ENCODE results near the gene MKKS. TPM values are rescaled to one million over a fixed set of nuclear protein-coding genes. Genes with fewer than 3 reads are reported as not detected.
A peak's percentile ranks its signal among the peaks of the same experiment; 100 is the strongest.

MKKS gene
- total and polyA plus RNA-seq, 9 of the 15 experiments (the other 6 are each of a cell fraction or from before 2014, with no cell fraction given) = 6.8 to 26.8 (median 12.0) TPM

GRCh38 chr20:10434832-10435812 lies 1.1 kb upstream of the MKKS start, which contains the start of gene SLX4IP (continued):
- TF ChIP-seq CAMTA2 (CRISPR knock-in tag; conservative IDR thresholded peaks at IDR 0.05) (no peak), ETS2 (tag; IDR thresholded peaks at IDR 0.05; ENCODE audit: borderline replicate concordance, poor library complexity, severe bottlenecking) (no peak), ZNF830 (CRISPR knock-in tag; IDR thresholded peaks at IDR 0.05) (no peak), PHTF2 (CRISPR knock-in tag; IDR thresholded peaks at IDR 0.05) (no peak), ZNF707 (CRISPR knock-in tag; conservative IDR thresholded peaks at IDR 0.05) (no peak), ZNF197 (CRISPR knock-in tag; IDR thresholded peaks at IDR 0.05; ENCODE audit: low read depth) (peak; percentile 99), BCOR (IDR thresholded peaks at IDR 0.05) (no peak), ATF2 (CRISPR knock-in tag; IDR thresholded peaks at IDR 0.05) (no peak), BRD9 (IDR thresholded peaks at IDR 0.05; ENCODE audit: low read depth, partially characterized antibody) (no peak), NONO (IDR thresholded peaks at IDR 0.05; ENCODE audit: low read depth in 2 of 2, low read length in 1 of 2) (no peak), PCBP2 (IDR thresholded peaks at IDR 0.05; ENCODE audit: low read depth, low read length, poor library complexity, severe bottlenecking) (no peak), SIX5 (IDR thresholded peaks at IDR 0.05; ENCODE audit: borderline replicate concordance in 1 of 2, insufficient read depth in 1 of 2, low read depth in 1 of 2, low read length in 2 of 2) (peak; percentile 83 to 94), ZNF384 (IDR thresholded peaks at IDR 0.05; ENCODE audit: low read depth, low read length) (no peak), STAT6 (CRISPR knock-in tag; IDR thresholded peaks at IDR 0.05) (no peak), LCOR (CRISPR knock-in tag; IDR thresholded peaks at IDR 0.05) (no peak), ZNF57 (CRISPR knock-in tag; IDR thresholded peaks at IDR 0.05) (no peak), POLR2AphosphoS5 (IDR thresholded peaks at IDR 0.05; ENCODE audit: control insufficient read depth, insufficient read depth, low read depth, low read length) (peak; percentile 42; the same call in 1 of the 2 replicates)
- TF ChIP-seq, protein P1, sequence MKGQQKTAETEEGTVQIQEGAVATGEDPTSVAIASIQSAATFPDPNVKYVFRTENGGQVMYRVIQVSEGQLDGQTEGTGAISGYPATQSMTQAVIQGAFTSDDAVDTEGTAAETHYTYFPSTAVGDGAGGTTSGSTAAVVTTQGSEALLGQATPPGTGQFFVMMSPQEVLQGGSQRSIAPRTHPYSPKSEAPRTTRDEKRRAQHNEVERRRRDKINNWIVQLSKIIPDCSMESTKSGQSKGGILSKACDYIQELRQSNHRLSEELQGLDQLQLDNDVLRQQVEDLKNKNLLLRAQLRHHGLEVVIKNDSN (CRISPR knock-in tag; IDR thresholded peaks at IDR 0.05) = no peak
